GM19099 (cell line): Measurements from ENCODE around the gene PRKAR1B.

Experiments
- POLR2A ChIP-seq: IDR thresholded peaks from 3 replicates; pipeline ENCODE4 v1.6.1; 2011; ENCODE audit warnings: low read depth; ENCODE audit not compliant: insufficient read length; ENCODE audit errors: extremely low read depth

The PRKAR1B gene

DNA sequence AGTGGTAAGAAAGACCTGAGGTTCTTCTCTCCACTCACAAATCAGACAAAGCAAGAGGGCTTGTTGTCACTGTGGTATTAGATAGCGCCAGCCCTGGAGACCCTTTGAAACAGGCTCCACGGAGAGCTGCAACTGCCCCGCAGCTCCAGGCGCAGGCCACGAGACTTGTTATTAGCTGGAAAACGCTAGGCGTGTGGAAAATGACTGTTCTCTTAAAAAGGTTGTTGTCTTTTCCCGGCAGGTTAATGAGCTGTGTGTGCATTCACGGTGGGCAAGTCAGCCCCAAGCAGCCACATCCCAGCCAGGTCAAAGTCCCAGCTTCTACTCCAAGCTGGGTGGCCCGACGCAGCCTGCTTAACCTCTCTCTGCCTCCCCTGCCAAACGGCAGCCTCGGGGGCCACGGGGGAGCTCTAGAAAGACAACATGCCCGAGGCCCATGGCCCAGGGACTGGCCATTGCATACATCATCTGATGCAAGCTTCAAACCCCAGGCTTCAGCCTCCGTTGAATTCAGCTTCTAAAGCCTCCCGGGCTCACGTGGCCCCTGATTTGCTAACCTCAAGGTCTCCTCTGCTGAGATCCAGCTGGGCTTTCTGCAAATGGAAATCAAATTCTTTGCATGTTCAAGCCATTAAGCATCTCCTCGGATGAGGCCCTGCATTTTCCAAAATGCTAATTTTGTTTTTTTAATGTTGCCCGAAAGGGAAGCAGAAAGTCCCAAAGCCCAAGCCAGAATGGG lies 61.9 kb downstream of the PRKAR1B start:
- TF ChIP-seq POLR2A = no peak

DNA sequence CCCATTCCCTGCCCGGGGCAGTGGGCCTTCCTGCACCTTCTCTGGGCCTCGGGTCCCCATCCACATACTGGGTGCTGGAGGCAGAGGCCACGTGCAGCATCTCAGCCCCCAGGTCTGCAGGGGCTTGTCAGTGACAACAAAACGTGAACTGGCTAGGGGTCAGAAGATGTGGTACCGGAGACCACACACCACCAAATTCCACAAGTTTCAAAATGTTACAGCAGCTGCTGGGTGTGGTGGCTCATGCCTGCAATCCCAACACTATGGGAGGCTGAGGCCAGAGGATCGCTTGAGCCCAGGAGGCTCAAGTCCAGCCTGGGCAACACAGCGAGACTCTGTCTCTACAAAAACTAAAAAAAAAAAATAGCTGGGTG lies 62.7 kb downstream of the PRKAR1B start:
- no peak for TF ChIP-seq POLR2A

DNA sequence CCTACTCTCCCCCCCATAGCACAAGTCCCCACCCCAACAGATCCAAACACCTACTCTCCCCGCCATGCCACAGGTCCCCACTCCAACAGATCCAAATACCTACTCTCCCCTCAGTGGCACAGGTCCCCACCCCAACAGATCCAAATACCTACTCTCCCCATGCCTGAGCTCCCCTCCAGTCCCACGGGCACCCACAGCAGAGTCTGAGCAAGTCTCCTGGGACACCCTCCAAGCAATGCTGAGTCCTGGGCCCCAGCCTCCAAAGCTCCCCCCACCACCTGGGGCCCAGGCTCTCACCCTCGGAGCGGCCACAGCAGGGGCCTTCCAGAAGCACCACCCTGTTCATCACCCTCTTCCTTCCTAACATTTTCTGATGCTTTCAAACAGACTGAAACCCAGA lies 64.5 kb downstream of the PRKAR1B start:
- TF ChIP-seq POLR2A = no peak

DNA sequence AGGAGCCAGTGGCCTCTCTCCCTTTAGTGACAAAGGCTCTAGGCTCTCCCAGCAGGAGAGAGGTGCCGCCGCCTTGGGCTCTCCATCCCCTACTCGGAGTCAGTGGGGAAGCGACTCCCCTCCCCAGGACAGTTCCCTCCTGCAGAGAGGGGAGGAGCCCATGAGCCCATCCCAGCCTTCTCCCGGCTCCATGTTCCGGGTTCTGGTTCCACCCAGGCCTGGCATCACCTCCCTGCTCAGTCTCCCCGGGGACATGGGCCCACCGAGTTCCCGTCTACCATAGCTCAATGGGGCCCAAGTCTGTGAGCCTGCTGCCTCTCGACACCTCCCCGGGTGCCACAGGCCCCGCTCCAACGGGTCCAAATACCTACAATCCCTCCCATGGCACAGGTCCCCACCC lies 67.1 kb downstream of the PRKAR1B start:
- TF ChIP-seq POLR2A = no peak

DNA sequence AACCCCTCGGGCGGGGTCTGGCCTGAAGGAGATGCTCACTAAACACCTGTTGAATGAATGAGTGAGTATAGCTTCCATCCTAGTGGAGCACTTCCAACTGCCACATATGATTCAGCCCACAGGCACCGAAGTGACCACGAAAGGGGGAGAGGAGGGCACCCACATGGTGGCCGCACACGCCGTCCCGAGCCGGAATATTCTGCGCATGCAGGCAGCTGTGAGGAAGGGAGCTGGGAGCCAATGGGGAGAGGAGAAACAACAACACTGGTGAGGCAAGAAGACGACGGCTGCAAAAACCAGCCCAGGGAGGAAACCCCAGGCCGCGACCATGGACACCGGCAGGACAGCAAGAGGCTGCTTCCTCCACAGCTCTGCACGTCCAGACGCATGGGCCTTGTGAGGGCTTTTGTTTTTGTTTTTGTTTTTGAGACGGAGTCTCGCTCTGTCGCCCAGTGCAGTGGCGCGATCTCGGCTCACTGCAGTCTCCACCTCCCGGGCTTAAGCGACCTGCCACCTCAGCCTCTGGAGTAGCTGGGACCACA lies 67.7 kb downstream of the PRKAR1B start:
- no peak for TF ChIP-seq POLR2A

DNA sequence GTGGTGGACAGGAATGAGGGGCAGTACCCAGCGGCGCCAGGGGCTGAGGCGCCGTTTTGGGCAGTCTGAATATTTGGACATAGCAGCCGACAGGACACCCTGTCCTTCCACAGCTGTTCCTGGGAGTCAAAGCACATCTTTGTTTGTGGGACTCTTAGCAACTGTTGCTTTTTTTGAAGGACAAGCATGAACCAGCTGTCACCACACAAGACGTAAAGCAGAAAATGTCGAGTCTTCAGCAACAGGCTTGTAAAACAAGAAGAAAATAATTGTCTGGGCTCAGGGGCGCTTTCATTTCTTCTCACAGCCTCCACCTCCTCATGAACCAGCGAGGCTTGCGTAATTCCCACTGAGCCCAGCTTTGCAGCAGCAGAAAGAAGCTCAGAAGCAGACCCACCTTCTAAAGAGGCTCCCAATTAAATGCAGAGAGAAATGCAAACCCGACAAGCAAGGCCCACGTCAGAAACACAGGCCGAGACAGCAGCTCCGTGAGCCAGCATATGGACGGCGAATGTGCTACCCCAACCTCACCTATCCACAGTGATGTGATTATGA lies 69.4 kb downstream of the PRKAR1B start:
- no peak for TF ChIP-seq POLR2A

DNA sequence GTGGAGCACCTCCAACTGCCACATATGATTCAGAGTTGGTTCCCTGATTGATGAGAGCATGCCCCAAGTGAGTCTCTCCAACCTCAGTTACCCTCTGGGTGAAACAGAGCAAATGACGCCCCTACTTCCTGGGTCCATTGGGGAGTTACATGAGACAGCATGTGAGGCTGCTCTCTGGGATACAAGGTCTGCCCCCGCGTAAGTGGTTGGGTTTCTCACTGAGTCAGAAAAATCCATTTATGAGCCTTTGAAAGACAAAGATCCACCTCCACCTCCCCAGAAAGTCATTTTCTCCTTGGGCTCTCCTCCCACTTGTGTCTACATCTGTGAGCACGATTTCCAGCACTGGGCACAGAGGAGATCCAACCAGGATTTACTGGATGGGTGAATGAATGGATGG lies 71.3 kb downstream of the PRKAR1B start:
- no peak for TF ChIP-seq POLR2A

DNA sequence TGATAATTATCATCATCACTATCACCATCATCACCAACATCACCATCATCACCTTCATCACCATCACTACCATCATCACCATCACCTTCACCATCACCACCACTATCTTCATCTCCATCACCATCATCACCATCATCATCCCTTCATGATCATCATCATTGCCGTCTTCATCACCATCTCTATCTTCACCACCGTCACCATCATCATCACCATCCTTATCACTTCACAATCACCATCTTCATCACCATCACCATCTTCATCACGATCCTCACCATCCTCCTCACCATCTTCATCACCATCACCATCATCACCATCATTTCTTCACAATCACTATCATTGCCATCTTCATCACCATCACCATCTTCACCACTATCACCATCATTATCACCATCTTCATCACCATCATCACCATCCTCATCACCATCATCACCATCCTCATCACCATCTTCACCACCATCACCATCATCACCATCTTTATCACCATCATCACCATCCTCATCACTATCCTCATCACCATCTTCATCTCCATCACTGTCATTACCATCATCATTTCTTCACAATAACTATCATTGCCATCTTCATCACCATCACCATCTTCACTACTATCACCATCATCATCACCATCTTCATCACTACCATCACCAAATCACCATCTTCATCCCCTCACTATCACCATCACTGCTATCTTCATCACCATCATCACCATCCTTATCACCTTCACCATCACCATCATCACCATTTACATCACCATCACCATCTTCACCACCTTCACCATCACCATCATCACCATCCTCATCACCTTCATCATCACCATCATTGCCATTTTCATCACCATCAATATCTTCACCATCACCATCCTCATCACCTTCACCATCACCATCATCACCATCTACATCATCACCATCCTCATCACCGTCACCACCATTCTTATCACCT lies 73.0 kb downstream of the PRKAR1B start:
- no peak for TF ChIP-seq POLR2A

DNA sequence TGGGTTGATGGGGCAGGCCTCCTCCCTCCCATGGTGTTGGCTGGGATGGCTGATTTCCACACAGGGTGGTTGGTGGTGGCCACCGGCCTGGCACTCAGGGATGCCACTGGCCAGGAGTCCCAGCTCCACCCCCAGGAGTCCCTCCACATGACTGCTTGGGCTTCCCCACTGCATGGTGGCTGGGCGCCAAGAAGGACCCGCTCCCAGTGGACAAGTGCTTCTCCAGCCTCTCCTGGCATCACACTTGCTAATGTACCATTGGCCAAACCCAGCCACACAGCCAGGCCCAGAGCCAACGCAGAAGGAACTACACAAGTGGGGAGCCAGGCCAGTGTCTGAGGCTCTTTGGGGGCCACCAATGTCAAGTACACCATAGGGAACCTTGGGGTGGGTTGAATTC lies 74.2 kb downstream of the PRKAR1B start:
- no peak for TF ChIP-seq POLR2A

DNA sequence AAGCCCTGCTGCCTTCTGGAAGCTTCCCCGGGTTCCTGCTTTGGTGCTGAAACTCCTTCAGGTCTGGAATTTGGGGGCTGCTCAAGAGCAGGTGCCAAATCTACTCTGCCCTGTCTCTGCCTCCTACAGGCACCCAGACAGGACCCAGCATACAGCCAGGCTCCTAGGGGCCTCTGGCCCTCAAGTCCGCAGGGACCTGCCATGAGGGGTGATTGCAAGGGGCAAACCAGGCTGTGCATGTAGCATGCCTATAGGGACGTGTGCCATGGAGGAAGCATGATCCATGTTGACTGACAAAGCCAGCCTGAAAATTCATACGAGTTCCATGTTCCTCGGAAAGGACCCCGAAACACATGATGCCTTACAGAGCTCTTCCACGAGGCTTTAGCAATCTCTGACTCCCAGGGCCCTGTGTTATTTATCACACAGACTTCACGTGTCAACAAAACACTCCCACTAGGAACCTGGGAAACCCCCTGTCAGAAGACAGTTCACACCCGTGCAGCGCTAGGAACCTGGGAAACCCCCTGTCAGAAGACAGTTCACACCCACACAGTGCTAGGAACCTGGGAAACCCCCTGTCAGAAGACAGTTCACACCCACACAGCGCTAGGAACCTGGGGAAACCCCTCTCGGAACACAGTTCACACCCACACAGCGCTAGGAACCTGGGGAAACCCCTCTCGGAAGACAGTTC lies 75.9 kb downstream of the PRKAR1B start:
- no peak for TF ChIP-seq POLR2A

DNA sequence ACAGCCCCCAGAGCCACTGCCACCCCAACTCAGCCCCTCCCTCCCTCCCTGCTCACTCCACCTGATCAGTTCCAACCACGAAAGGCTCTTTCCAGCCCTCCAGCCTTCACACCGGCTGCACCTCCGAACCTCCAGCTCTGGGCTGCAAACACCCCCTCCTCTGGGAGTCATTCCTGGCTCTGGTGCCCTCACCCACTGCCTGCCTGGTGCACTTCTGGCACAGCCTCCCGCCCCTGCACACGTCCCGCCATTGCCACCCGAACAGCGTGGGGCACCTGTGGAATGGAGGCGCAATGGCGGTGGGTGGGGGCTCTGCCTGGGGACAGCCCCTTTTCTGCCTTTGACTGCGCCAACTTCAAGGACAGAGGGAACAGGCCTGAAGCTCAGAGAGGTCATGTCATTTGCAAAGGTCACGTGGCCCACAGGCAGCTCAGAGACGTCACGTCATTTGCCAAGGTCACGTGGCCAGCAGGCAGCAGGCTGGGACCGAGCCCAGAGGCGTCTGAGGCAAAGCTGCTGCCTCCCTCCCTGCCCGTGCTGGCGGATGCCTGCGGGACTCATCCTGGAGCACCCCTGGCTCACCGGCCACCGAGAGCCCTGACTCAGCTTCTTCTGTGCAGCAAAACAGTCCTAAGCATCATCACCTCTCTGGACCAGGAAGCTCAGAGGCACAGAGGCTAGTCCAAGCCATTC lies 76.6 kb downstream of the PRKAR1B start:
- TF ChIP-seq POLR2A = no peak

DNA sequence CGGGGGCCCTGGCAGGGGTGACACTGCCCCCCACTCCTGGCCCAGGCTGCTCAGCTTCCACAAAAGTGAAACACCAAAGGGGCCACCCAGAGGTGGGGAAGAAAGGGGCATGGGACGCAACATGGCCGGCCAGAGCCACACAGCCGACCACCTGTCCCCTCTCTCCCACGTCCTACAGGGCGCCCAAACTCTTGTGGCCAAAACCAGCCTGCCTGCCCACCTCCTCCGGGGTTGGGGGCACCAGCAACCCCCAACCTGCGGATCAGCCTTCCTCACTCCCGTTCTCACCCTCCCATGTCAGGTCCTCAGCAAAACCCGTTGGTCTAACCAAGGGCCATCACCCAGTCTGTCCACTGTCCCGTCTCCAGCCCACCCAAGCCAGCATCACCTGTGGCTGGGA lies 80.1 kb downstream of the PRKAR1B start:
- TF ChIP-seq POLR2A = no peak

DNA sequence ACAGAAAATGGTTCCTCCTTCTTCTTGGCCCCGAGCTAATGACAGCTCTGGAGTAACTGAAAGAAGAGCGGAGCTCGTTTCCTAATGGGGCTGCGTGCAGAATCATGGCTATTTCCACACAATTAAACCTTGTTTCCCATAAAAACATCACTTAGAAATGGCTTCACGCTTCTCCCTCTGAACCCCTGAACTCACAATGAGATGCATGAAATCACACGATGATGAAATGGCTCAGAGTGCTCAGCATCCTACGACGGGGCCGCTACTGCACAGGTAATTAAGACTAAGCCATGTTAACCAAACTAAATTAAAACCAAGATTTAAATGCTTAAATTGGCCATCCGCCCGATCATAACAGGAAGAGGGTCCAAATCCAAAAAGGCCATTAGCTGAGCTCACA lies 80.6 kb downstream of the PRKAR1B start:
- no peak for TF ChIP-seq POLR2A

DNA sequence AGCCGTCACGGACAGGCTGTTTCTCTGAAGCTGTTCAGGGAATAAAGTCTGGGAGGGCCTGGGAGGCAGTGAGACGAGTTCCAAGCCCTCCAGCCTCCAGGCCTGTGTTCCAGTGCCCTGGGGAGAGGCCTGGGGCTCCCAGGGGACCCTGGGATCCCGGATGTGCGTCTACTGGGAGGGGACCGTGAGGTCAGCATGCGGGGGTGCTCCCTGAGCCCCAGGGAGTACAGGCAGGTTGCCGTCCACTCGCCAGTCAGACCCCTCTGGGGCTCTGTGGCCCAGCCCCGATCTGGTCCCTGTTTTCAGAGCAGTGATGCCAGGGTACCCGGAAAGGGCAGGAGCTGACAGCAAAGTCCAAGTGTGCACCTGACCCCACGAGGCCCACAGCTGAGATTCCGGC lies 81.5 kb downstream of the PRKAR1B start:
- TF ChIP-seq POLR2A = no peak
